Osteocyte (in vitro differentiated cells): ENCODE data around the gene CCDC170. TPM values are rescaled to one million over a fixed set of nuclear protein-coding genes. Genes with fewer than 3 reads are reported as not detected.

ENCODE experiments used
- DNase-seq: peaks from one replicate; pipeline ENCODE4 v3.0.0; 2021; ENCODE audit warnings: mixed read lengths; ENCODE audit not compliant: unreplicated experiment; ENCODE audit errors: extremely low spot score
- H3K27ac Mint-ChIP-seq: one replicate; pipeline ENCODE4 v1.8.0; 2021; ENCODE audit warnings: mild to moderate bottlenecking, mixed read lengths; ENCODE audit not compliant: unreplicated experiment
- H3K27me3 Mint-ChIP-seq: one replicate; pipeline ENCODE4 v1.8.0; 2021; ENCODE audit warnings: mixed read lengths; ENCODE audit not compliant: unreplicated experiment
- H3K36me3 Mint-ChIP-seq: one replicate; pipeline ENCODE4 v1.8.0; 2021; ENCODE audit warnings: mixed read lengths; ENCODE audit not compliant: unreplicated experiment
- H3K4me1 Mint-ChIP-seq: one replicate; pipeline ENCODE4 v1.8.0; 2021; ENCODE audit warnings: mixed read lengths; ENCODE audit not compliant: unreplicated experiment
- H3K4me3 Mint-ChIP-seq: one replicate; pipeline ENCODE4 v1.8.0; 2021; ENCODE audit warnings: mild to moderate bottlenecking, moderate library complexity, mixed read lengths; ENCODE audit not compliant: unreplicated experiment
- H3K9me3 Mint-ChIP-seq: one replicate; pipeline ENCODE4 v1.8.0; 2021; ENCODE audit warnings: mixed read lengths; ENCODE audit not compliant: unreplicated experiment
- CTCF ChIP-seq: fragments of 200-600 bp; sonication (generic); IDR thresholded peaks from 2 replicates; pipeline ENCODE4 v1.5.0; 2021; ENCODE audit warnings: antibody characterized with exemption, mild to moderate bottlenecking, moderate library complexity
- total RNA-seq: library from RNA; stranded (reverse); gene quantifications from 2 replicates; pipeline ENCODE4 v1.2.1, GENCODE V29; 2021

Gene CCDC170
- total RNA-seq, 1 donor from 2014 or later, result 0.78 TPM

- Mint-ChIP-seq H3K27me3 (no peaks in the 10 kb centered on the region), H3K9me3 (no peaks in the 10 kb centered on the region), H3K27ac (no peak overlapping the region), H3K4me1 (no peaks in the 10 kb centered on the region), H3K4me3 (no peak overlapping the region), H3K36me3 (no peaks in the 10 kb centered on the region)
- TF ChIP-seq CTCF, result no peak
- DNase-seq, result no peak
Measured at GRCh38 chr6:151620179-151620578, 126.4 kb downstream of the CCDC170 start.

GRCh38 chr6:151624071-151624470 lies 130.3 kb downstream of the CCDC170 start:
- no peak for DNase-seq
- no peak overlapping the region for H3K4me3 Mint-ChIP-seq
- H3K36me3 Mint-ChIP-seq, result no peaks in the 10 kb centered on the region
- no peaks in the 10 kb centered on the region for H3K27me3 Mint-ChIP-seq
- H3K9me3 Mint-ChIP-seq, result no peaks in the 10 kb centered on the region
- no peak overlapping the region for H3K27ac Mint-ChIP-seq
- no peak for TF ChIP-seq CTCF
- H3K4me1 Mint-ChIP-seq, result no peaks in the 10 kb centered on the region

GRCh38 chr6:151624481-151624880 lies 130.7 kb downstream of the CCDC170 start:
- H3K4me1 Mint-ChIP-seq, result no peaks in the 10 kb centered on the region

GRCh38 chr6:151624900-151625536 lies 131.2 kb downstream of the CCDC170 start:
- Mint-ChIP-seq H3K36me3 (no peaks in the 10 kb centered on the region), H3K9me3 (no peaks in the 10 kb centered on the region), H3K4me3 (no peak overlapping the region), H3K27ac (no peak overlapping the region), H3K27me3 (no peaks in the 10 kb centered on the region), H3K4me1 (no peaks in the 10 kb centered on the region)
- no peak for DNase-seq
- TF ChIP-seq CTCF, result no peak

More at GRCh38 chr6:151624481-151624880, 130.7 kb downstream of the CCDC170 start:
- Mint-ChIP-seq H3K36me3 (no peaks in the 10 kb centered on the region), H3K27ac (no peak overlapping the region), H3K9me3 (no peaks in the 10 kb centered on the region), H3K4me3 (no peak overlapping the region), H3K27me3 (no peaks in the 10 kb centered on the region)
- TF ChIP-seq CTCF, result no peak
- no peak for DNase-seq

- H3K27ac Mint-ChIP-seq, result no peak overlapping the region
- H3K4me1 Mint-ChIP-seq, result no peaks in the 10 kb centered on the region
- no peak overlapping the region for H3K4me3 Mint-ChIP-seq
- no peak for DNase-seq
- H3K9me3 Mint-ChIP-seq, result no peaks in the 10 kb centered on the region
- no peaks in the 10 kb centered on the region for H3K27me3 Mint-ChIP-seq
- no peaks in the 10 kb centered on the region for H3K36me3 Mint-ChIP-seq
- no peak for TF ChIP-seq CTCF
Measured at GRCh38 chr6:151627689-151628444, 134.1 kb downstream of the CCDC170 start.
